Ishikawa (cell line): ENCODE results near the gene TMEM63A.

Source experiments
- CEBPB ChIP-seq: IDR thresholded peaks from 2 replicates; pipeline ENCODE4 v1.6.1; 2012
- CREB1 ChIP-seq: IDR thresholded peaks from 2 replicates; pipeline ENCODE4 v1.6.1; 2012; ENCODE audit warnings: low read depth
- EGR1 ChIP-seq: IDR thresholded peaks from 2 replicates; pipeline ENCODE4 v1.6.1; 2012
- EP300 ChIP-seq: IDR thresholded peaks from 2 replicates; pipeline ENCODE4 v1.6.1; 2012; ENCODE audit warnings: borderline replicate concordance
- MAX ChIP-seq: IDR thresholded peaks from 2 replicates; pipeline ENCODE4 v1.6.1; 2012
- RAD21 ChIP-seq: IDR thresholded peaks from 2 replicates; pipeline ENCODE4 v1.6.1; 2012; ENCODE audit warnings: low read depth
- REST ChIP-seq: IDR thresholded peaks from 2 replicates; pipeline ENCODE4 v1.6.1; 2012; ENCODE audit warnings: low read depth, mild to moderate bottlenecking
- TAF1 ChIP-seq: IDR thresholded peaks from 2 replicates; pipeline ENCODE4 v1.6.1; 2012; ENCODE audit warnings: low read depth, mild to moderate bottlenecking
- TCF12 ChIP-seq: IDR thresholded peaks from 2 replicates; pipeline ENCODE4 v1.6.1; 2012; ENCODE audit warnings: low read depth
- TEAD4 ChIP-seq: IDR thresholded peaks from 2 replicates; pipeline ENCODE4 v1.6.1; 2012
- USF1 ChIP-seq: IDR thresholded peaks from 2 replicates; pipeline ENCODE4 v1.6.1; 2012
- YY1 ChIP-seq: IDR thresholded peaks from 2 replicates; pipeline ENCODE4 v1.6.1; 2012; ENCODE audit warnings: low read depth
- ZBTB7A ChIP-seq: IDR thresholded peaks from 2 replicates; pipeline ENCODE4 v1.6.1; 2012; ENCODE audit warnings: low read depth

DNA sequence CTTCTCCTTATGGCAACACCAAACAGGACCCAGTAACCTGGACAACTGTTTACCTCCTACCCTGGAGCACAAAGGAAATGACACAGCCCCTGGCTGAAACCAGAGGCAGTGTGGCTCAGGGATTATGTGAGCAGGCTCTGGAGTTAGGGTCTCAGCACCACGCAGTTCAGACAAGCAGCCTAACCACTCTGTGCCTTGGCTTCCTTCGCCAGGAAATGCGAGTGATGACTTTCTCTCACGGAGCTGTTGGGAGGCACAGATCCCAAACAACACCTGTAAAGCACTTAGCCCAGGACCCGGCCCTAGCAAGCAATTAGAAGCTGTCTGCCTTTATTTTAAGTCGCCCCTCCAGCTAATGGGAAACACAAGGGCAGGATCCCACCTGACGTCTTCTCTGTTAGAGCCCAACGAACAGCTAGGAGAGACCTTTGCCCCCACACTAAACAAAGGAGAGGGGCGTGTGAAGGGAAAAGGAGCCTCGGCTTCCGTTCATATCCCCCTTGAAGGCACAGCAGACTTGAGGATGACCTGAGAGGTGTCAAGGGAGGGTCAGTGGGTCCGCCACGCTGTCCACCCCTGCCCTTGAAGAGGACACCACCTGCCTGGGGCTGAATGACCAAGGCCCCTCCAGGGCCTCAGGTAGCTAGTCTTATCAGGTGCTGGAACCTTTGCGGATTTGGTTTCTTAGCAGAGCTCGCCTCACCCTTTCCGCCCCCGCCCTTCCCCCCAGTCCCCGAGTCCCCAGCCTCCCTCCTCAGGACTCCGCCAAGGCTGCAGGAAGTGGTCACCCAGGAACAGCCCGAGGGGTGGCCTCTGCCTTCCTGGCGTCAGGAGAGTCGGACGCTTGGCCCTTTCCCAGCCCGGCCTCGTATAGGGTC, 860 bp downstream of the TMEM63A start:
- no peak for TF ChIP-seq MAX
- no peak for TF ChIP-seq EP300
- TF ChIP-seq USF1 = no peak
- no peak for TF ChIP-seq CREB1
- no peak for TF ChIP-seq TAF1
- TF ChIP-seq CEBPB = no peak
- TF ChIP-seq TCF12 = no peak
- TF ChIP-seq TEAD4 = no peak
- TF ChIP-seq ZBTB7A = no peak
- TF ChIP-seq REST = no peak
- no peak for TF ChIP-seq YY1
- no peak for TF ChIP-seq EGR1
- no peak for TF ChIP-seq RAD21
